HT-29 (cell line): ENCODE results near the gene MAGEF1. TPM values are rescaled to one million over a fixed set of nuclear protein-coding genes. Genes with fewer than 3 reads are reported as not detected.
A peak's percentile ranks its signal among the peaks of the same experiment; 100 is the strongest.

Source experiments
- DNase-seq: peaks from one replicate; pipeline ENCODE4 v3.0.0-alpha.2; 2015; ENCODE audit warnings: low spot score
- total RNA-seq: library from RNA; depleted of rRNA; stranded (reverse); fragments of >200 nt; shearing (Covaris generic); gene quantifications from 2 replicates; pipeline ENCODE4 v1.2.3, GENCODE V29; 2014; rRNA removed

MAGEF1 gene
- total RNA-seq = 30.9 and 33.8 TPM in 2 replicates

- DNase-seq = peak; percentile 70
Measured at GRCh38 chr3:184711493-184712247, at the start of gene MAGEF1. Gene MAGEF1 (minus strand): TSS chr3:184712064. CDS start chr3:184711821, 243 bp downstream.

DNA sequence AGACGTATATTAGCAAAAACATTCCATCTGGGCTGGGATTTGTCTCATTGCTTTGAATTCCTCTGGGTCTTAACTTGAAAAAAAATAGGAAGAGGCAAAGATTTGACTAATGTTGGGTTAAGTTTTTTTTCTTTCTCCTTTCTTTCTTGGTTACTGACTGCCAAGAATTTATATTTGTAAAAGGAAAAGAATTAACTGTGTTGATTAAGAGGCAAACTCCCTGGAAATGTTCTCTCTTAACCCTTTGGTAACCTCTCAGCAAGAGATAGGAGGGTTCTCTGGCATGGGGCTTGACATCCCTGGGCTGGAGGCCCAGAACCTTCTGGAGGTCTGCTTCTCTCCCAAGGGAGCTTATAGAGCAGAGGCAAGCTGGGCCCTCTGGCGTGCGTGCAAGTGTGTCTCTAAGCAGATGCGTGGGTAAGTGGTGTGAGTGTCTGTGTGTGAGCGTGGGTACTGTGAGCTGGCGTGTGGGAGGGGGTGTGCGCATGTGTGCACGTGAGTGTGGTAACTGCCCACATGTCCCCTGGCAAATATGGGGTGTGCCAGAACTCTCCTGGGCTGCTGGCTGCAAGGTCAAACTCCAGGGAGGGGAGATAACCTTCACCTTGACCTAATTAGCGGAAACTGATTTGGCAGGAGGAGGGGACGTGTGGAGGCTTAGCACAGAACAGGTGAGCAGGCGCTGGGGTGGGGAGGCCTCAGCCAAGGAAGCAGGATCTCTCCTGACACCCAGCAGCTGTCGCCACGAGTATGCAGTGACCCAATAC, 49.4 kb upstream of the MAGEF1 start:
- DNase-seq = no peak

DNA sequence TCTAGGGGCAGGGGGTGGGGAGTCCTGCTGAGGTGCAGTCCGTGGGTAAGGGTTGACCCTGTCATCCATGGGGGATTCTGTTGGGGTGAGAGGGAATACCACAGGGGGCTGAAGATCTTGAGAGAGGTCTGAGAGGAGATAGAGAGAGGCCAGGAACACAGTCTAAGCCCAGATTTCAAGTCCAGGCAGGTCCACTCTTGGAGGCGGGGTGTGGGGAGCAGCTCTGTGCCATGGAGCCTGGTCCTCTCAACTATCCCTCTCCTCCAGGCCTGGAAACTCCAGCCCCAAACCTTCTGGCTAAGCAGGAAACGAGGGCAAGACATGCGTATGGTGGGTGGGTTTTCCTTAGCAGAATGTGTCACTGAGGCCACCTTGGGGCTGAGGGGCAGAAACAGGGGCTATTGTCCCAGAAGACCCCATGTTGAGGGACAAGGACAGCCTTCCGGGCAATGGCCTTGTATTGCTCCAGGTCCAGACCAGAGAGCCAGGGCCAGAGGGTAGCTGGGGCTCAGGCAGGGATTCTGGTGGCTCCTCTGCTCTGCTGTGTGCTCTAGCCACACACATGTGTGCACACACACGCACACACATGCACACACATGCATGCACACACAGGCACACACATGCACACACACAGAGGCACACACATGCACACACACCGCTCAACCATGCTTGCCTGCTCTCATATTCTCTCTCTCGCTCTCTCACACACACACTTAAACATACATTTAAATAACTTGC, 48.6 kb upstream of the MAGEF1 start:
- no peak for DNase-seq

GRCh38 chr3:184759666-184760200, 47.9 kb upstream of the MAGEF1 start:
- DNase-seq = no peak

- DNase-seq = no peak
Measured at GRCh38 chr3:184758056-184758455, 46.2 kb upstream of the MAGEF1 start.

GRCh38 chr3:184757022-184757651, 45.3 kb upstream of the MAGEF1 start:
- DNase-seq = no peak

- DNase-seq = no peak
Measured at GRCh38 chr3:184756151-184757021, 44.5 kb upstream of the MAGEF1 start.

DNA sequence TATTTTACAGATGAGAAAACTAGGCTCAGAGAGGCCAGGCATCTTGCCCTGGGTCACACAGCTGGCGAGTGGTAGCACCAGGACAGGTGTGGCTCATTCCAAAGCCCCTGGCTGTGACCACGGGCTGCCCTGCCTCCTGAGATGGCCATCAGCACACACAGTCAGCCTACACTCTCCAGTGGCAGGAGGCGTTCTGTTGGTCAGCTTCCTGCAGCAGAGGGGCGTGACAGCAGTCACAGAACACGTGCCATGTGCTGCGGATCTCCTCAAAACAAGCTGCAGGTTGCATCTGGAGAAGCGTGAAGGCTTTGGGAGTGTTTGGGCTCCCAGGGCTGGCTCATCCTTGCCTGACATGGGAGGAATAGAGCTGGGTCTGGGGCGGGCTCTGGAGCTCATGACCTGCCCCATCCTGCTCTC, 43.5 kb upstream of the MAGEF1 start:
- no peak for DNase-seq

- no peak for DNase-seq
Measured at GRCh38 chr3:184752361-184752760, 40.5 kb upstream of the MAGEF1 start.

- no peak for DNase-seq
Measured at GRCh38 chr3:184751204-184752040, 39.6 kb upstream of the MAGEF1 start.

- DNase-seq = no peak
Measured at GRCh38 chr3:184750349-184751083, 38.7 kb upstream of the MAGEF1 start.

DNA sequence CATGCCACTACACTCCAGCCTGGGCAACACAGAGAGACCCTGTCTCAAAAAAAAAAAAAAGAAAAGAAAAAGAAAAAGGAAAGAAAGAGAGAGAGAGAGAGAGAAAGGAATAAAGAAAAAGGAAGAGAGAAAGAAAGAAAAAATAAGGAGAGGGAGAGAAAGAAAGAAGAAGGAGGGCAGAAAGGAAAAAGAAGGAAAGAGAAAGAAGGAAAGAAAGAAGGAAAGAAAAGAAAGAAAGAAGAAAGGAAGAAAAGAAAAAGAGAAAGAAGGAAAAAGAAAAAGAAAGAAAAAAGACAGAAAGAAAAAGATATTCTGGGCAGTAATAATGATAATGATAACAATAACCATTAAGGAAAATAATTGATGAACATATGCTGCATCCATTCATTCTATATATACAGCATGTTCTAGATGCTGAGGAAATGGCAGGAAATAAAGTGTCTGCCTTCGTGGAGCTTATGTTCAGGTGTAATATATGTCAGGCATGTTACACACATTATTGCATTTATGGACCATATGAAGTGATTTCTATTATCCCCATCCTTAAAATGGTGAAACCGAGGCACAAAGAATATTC, 37.4 kb upstream of the MAGEF1 start:
- no peak for DNase-seq

DNA sequence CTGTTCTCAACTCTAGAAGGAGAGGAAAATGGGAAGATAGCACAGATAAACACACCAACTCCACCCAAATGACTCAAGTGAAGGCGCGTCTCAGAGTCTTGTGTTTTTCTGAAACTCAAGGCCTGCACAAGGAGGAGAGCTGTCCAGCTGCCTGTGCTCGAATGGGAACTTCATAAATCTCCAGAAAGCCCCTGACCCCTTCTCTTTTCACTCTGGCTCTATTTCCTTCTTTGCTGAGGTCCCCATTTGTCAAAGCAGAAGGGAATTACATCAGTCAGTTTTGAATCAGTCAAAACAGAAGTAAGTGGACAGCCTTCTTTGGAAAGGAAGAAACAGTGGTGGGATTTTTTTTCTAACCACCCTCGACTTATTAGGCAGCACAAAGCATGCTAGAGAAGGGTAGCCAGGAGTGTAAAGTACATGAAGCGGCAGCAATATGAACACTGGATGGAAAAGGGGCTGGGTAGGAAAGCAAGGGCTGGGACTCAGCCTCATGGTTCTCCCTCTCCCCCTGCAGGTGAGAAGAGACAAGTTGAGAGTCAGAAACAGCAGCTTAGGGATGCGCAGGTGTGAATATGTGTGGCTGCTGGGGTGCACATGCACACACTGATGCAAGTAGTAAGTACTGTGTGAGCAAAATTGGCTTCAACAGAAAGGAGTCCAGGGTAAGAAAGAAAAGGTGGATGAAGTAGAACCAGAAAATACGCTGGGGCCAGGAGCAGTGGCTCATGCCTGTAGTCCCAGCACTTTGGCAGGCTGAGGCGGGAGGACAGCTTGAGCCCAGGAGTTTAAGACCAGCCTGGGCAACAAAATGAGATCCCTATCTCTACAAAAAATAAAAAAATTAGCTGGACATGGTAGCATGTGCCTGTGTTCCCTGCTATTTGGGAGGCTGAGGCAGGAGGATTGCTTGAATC, 36.6 kb upstream of the MAGEF1 start:
- DNase-seq = peak; percentile 71

DNA sequence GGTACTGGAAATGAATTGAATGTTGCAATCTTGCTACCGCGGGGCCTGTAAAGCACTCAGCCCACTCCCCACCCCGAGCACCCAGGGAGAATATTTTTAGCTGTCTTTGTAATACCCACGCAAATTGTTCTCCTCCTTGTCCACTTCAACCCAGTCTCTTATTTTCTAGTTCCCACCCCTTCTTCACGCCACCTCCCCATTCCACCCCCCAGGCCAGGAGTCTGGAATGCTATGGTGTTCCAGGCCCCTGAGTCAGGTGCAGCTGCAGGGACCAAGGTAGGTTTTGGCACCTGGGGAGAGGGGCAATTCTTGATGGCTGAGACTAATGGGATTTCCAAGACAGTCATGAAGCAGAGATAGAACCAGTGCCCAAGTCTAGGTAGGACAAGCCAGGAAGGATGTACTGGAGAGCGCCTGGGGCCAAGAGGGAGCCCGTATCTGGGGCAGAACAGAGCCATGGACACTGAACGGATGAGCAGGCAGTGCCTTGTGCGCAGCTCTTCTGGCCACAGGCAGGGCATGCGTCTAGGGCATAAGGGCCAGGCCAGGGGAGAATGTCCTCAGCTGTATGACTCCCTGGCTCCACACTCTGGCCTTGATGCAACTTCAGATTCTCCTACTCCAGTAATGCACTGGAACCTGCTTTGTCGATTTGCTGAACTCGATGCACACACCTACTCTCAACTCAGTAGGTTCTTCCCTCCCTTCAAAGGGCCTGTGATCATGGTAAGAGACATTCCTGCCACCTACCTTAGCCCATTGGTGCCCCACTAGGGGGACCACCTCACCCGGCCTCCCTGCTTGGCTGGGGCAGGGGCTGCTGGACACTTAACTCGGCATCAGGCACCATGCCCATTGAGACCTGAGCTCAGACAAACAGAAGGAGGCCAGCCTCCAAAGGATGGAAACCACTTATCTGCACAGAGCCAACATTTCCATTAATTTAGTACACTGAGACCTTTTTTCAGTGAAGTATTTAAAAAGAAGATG, 34.6 kb upstream of the MAGEF1 start:
- DNase-seq = no peak

DNA sequence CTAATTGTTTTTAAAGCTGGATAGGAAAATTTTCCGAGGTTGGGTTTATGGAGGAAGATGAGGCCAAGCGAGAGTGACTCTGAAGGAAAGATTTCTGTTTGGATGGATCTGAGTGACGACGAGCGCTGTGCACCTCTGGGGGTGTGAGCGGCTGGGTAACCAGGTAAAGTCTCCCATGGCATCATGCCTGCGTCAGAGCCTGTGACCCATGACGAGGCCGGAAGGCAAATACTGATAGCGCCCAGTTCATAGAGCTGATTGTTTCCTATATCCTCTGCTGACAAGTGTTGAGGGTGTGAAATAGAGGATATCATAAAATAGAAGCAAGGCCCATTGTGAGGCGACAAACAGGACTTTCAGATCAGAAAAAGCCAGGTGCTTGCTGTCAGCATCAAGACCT, 33.7 kb upstream of the MAGEF1 start:
- no peak for DNase-seq

DNA sequence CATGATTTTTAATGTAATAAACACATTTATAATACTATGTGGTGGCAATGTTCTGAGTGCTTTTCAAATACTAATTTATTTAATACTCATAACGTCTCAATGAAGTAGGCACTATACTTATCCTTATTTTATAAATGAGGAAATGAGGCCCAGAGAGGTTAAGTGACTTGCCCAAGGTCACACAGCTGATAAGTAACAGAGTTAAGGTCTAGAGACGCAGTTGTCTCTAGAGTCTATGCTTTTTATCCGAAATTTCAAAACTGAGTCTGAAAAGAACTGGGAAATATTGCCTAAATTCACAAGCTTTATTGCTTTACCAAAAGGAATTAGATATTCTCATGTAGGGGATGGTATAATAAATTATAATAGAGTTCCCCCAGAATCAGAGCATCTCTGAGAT, 31.4 kb upstream of the MAGEF1 start:
- no peak for DNase-seq
